Thymus (tissue), 11 donors: ENCODE measurements around the gene TUBG2. TPM values are rescaled to one million over a fixed set of nuclear protein-coding genes. Genes with fewer than 3 reads are reported as not detected.
A peak's percentile ranks its signal among the peaks of the same experiment; 100 is the strongest.

Experiments used
- DNase-seq, 9 donors: peaks; one replicate each; pipeline ENCODE4 v3.0.0-alpha.2; 2013; ENCODE audit warnings: low spot score in 9 of 9, low read depth in 6 of 9, missing footprints in 1 of 9
- H3K27ac ChIP-seq, 2 donors: one replicate each; pipeline ENCODE4 v1.5.1; 2013; ENCODE audit warnings: control low read depth in 1 of 2, low read depth in 1 of 2, low read length in 1 of 2, mild to moderate bottlenecking in 1 of 2, moderate library complexity in 1 of 2
- H3K27me3 ChIP-seq, 2 donors: one replicate each; pipeline ENCODE4 v1.5.1; 2013; ENCODE audit warnings: low read length in 1 of 2; ENCODE audit not compliant: control insufficient read depth in 2 of 2, insufficient read depth in 1 of 2
- H3K36me3 ChIP-seq, 2 donors: one replicate each; pipeline ENCODE4 v1.5.1; 2013; ENCODE audit warnings: low read length in 1 of 2, mild to moderate bottlenecking in 1 of 2, moderate library complexity in 1 of 2; ENCODE audit not compliant: control insufficient read depth in 2 of 2, insufficient read depth in 2 of 2
- H3K4me1 ChIP-seq, 2 donors: one replicate each; pipeline ENCODE4 v1.5.1; 2013; ENCODE audit warnings: low read length in 2 of 2; ENCODE audit not compliant: control insufficient read depth in 2 of 2, insufficient read depth in 2 of 2
- H3K4me3 ChIP-seq, 2 donors: one replicate each; pipeline ENCODE4 v1.5.1; 2013; ENCODE audit warnings: low read length in 2 of 2, control low read depth in 1 of 2, mild to moderate bottlenecking in 1 of 2
- H3K9me3 ChIP-seq, 2 donors: one replicate each; pipeline ENCODE4 v1.5.1; 2013; ENCODE audit warnings: low read length in 1 of 2, mild to moderate bottlenecking in 1 of 2; ENCODE audit not compliant: control insufficient read depth in 2 of 2, insufficient read depth in 1 of 2
- whole genome bisulfite sequencing: extraction: QIAGEN DNeasy Blood & Tissue Kit; methylation state at CpG from one replicate; pipeline ENCODE4 v1.1.7; 2013; 5-methylcytosine and 5-hydroxymethylcytosine counted together
- polyA plus RNA-seq: library from polyadenylated mRNA; stranded (reverse); fragments of 200-250 nt; gene quantifications from one replicate; pipeline ENCODE4 v1.2.3, GENCODE V29; 2013
- total RNA-seq: library from RNA; stranded (reverse); fragments of 120-200 nt; gene quantifications from one replicate; pipeline ENCODE4 v1.2.4, GENCODE V29; 2013
- donor health status: healthy.

Gene TUBG2
- total and polyA plus RNA-seq, 2 donors, result 3.0 to 11.3 TPM

GRCh38 chr17:42698736-42699414 lies 39.8 kb downstream of the TUBG2 start:
- Histone ChIP-seq H3K4me1 (no peaks in the 10 kb centered on the region), H3K4me3 (no peak overlapping the region), H3K36me3 (peaks cover 38 to 46% of the 10 kb centered on the region in 2 donors), H3K9me3 (no peaks in the 10 kb centered on the region), H3K27me3 (no peaks in the 10 kb centered on the region), H3K27ac (no peak overlapping the region)
- DNase-seq, result no peak
- WGBS, result 97% methylated on average over 2 of the region's 2 CpGs

- no peak for DNase-seq
- Histone ChIP-seq H3K27me3 (no peaks in the 10 kb centered on the region), H3K9me3 (no peaks in the 10 kb centered on the region), H3K27ac (no peak overlapping the region), H3K36me3 (peaks cover 43 to 49% of the 10 kb centered on the region in 2 donors), H3K4me1 (peaks cover 0 to 2% of the 10 kb centered on the region in 2 donors), H3K4me3 (no peak overlapping the region)
- 98% methylated on average over 4 of the region's 4 CpGs for WGBS
Measured at GRCh38 chr17:42699415-42699740, 40.3 kb downstream of the TUBG2 start.

GRCh38 chr17:42700586-42701289 lies 41.7 kb downstream of the TUBG2 start:
- H3K27me3 ChIP-seq, result no peaks in the 10 kb centered on the region
- DNase-seq, result no peak
- H3K27ac ChIP-seq, result no peak overlapping the region
- H3K36me3 ChIP-seq, result peaks cover 56 to 63% of the 10 kb centered on the region in 2 donors
- peaks cover 4 to 15% of the 10 kb centered on the region in 2 donors for H3K4me1 ChIP-seq
- H3K4me3 ChIP-seq, result no peak overlapping the region
- H3K9me3 ChIP-seq, result no peaks in the 10 kb centered on the region
- 92% methylated on average over 10 of the region's 10 CpGs for WGBS

GRCh38 chr17:42702446-42702845 lies 43.4 kb downstream of the TUBG2 start:
- DNase-seq, result no peak
- Histone ChIP-seq H3K4me1 (peaks cover 6 to 29% of the 10 kb centered on the region in 2 donors), H3K9me3 (no peaks in the 10 kb centered on the region), H3K36me3 (peaks cover 72 to 80% of the 10 kb centered on the region in 2 donors), H3K27me3 (no peaks in the 10 kb centered on the region), H3K27ac (no peak overlapping the region), H3K4me3 (no peak overlapping the region)
- 94% methylated on average over 11 of the region's 11 CpGs for WGBS

GRCh38 chr17:42704490-42704836 lies 45.4 kb downstream of the TUBG2 start:
- DNase-seq, result no peak
- Histone ChIP-seq H3K27me3 (no peaks in the 10 kb centered on the region), H3K27ac (no peak overlapping the region), H3K4me3 (no peak overlapping the region), H3K4me1 (peaks cover 6 to 30% of the 10 kb centered on the region in 2 donors), H3K36me3 (peaks cover 92 to 94% of the 10 kb centered on the region in 2 donors), H3K9me3 (no peaks in the 10 kb centered on the region)
- 98% methylated on average over 5 of the region's 5 CpGs for WGBS

- Histone ChIP-seq H3K27me3 (no peaks in the 10 kb centered on the region), H3K4me1 (peaks cover 6 to 30% of the 10 kb centered on the region in 2 donors), H3K36me3 (peaks cover 93 to 94% of the 10 kb centered on the region in 2 donors), H3K27ac (no peak overlapping the region), H3K9me3 (no peaks in the 10 kb centered on the region), H3K4me3 (no peak overlapping the region)
- WGBS, result 47% methylated on average over 8 of the region's 8 CpGs
- peak in 1 of 9 donors; percentile 50 for DNase-seq
Measured at GRCh38 chr17:42704837-42705494, 45.9 kb downstream of the TUBG2 start.

GRCh38 chr17:42706732-42707131 lies 47.6 kb downstream of the TUBG2 start:
- WGBS, result 45% methylated on average over 5 of the region's 5 CpGs
- Histone ChIP-seq H3K27ac (no peak overlapping the region), H3K27me3 (no peaks in the 10 kb centered on the region), H3K4me3 (no peak overlapping the region), H3K4me1 (peaks cover 6 to 30% of the 10 kb centered on the region in 2 donors), H3K9me3 (no peaks in the 10 kb centered on the region), H3K36me3 (peaks cover 89 to 91% of the 10 kb centered on the region in 2 donors)
- peak in 1 of 9 donors; percentile 49 for DNase-seq

- WGBS, result 99% methylated on average over 3 of the region's 3 CpGs
- Histone ChIP-seq H3K27me3 (no peaks in the 10 kb centered on the region), H3K4me3 (no peak overlapping the region), H3K36me3 (peaks cover 86 to 89% of the 10 kb centered on the region in 2 donors), H3K9me3 (no peaks in the 10 kb centered on the region), H3K4me1 (peaks cover 6 to 30% of the 10 kb centered on the region in 2 donors), H3K27ac (no peak overlapping the region)
- DNase-seq, result no peak
Measured at GRCh38 chr17:42708588-42708987, 49.5 kb downstream of the TUBG2 start.

GRCh38 chr17:42709561-42709960 lies 50.5 kb downstream of the TUBG2 start:
- H3K4me1 ChIP-seq, result peaks cover 6 to 26% of the 10 kb centered on the region in 2 donors
- WGBS, result 98% methylated on average over 2 of the region's 2 CpGs
- H3K4me3 ChIP-seq, result no peak overlapping the region

More at GRCh38 chr17:42709561-42709960, 50.5 kb downstream of the TUBG2 start:
- Histone ChIP-seq H3K9me3 (no peaks in the 10 kb centered on the region), H3K27me3 (no peaks in the 10 kb centered on the region), H3K36me3 (peaks cover 83 to 87% of the 10 kb centered on the region in 2 donors), H3K27ac (no peak overlapping the region)
- no peak for DNase-seq
